GM12878 (cell line): ENCODE data around the gene SNAP29. TPM values are rescaled to one million over a fixed set of nuclear protein-coding genes. Genes with fewer than 3 reads are reported as not detected.

Experiments
- ATAC-seq: fragments of 200-7000 bp; cut with Tn5 transposase; 3 replicates; pipeline ENCODE4 v1.9.1; 2020; ENCODE audit warnings: mild to moderate bottlenecking, moderate library complexity
- BruUV-seq: library from RNA; stranded (reverse); fragments of 400-500 nt; replicated peaks from 2 replicates; lab custom pipeline; 2021; lab: Mats Ljungman, UMichigan
- CTCF ChIA-PET: fragments of 300-600 bp; sonication (Branson Sonifier 250); formaldehyde crosslinking; extraction: SDS; loops from one replicate; lab custom pipeline; 2021; ENCODE audit warnings: inconsistent platforms; lab: Yijun Ruan, JAX
- POLR2A ChIA-PET: fragments of 350-600 bp; formaldehyde crosslinking; extraction: SDS; loops from one replicate; lab custom pipeline; 2021; ENCODE audit warnings: inconsistent platforms; lab: Charles Lee
- RAD21 ChIA-PET: fragments of 300-600 bp; sonication (Branson Sonifier 250); formaldehyde crosslinking; loops from one replicate; lab custom pipeline; 2023; ENCODE audit warnings: antibody characterized with exemption; ENCODE audit not compliant: unreplicated experiment; lab: Charles Lee
- SMC1A ChIA-PET: fragments of 300-600 bp; sonication (Branson Sonifier 250); formaldehyde crosslinking; loops from one replicate; lab custom pipeline; 2023; ENCODE audit not compliant: unreplicated experiment, uncharacterized antibody; lab: Charles Lee
- DNase-seq: peaks from one replicate; pipeline ENCODE4 v3.0.0-alpha.2; 2011; ENCODE audit warnings: low read depth, low spot score
- FAIRE-seq: peaks from 3 replicates; lab custom pipeline; 2011; peaks lifted over from hg19 to GRCh38; lab: Jason Lieb, UNC
- H2AFZ ChIP-seq: 2 replicates; pipeline ENCODE4 v1.6.0; 2011; ENCODE audit warnings: low read depth, low read length, control low read depth; ENCODE audit not compliant: control insufficient read depth
- H3K27ac ChIP-seq: 2 replicates; pipeline ENCODE4 v1.5.1; 2011; ENCODE audit warnings: control low read depth; ENCODE audit not compliant: control insufficient read depth, insufficient read depth
- H3K27me3 ChIP-seq, 2 experiments: replicated peaks in 1 of 2; 2 replicates each; pipeline versions ENCODE4 v1.6.0 to v1.6.1; 2011; ENCODE audit warnings: low read length in 1 of 2; ENCODE audit not compliant: control insufficient read depth in 2 of 2, insufficient read depth in 2 of 2
- H3K36me3 ChIP-seq, 2 experiments: 2 replicates each; pipeline ENCODE4 v1.5.1; 2011; ENCODE audit warnings: low read length in 1 of 2; ENCODE audit not compliant: control insufficient read depth in 2 of 2, insufficient read depth in 2 of 2
- H3K4me1 ChIP-seq: 2 replicates; pipeline ENCODE4 v1.6.1; 2011; ENCODE audit warnings: mild to moderate bottlenecking, low read length, moderate library complexity, mixed read lengths; ENCODE audit not compliant: control insufficient read depth, insufficient read depth
- H3K4me2 ChIP-seq: 2 replicates; pipeline ENCODE4 v1.6.0; 2011; ENCODE audit warnings: control low read depth; ENCODE audit not compliant: control insufficient read depth, insufficient read depth
- H3K4me3 ChIP-seq: fragments of 200-600 bp; sonication (generic); 2 replicates; pipeline ENCODE4 v1.5.1; 2016
- H3K79me2 ChIP-seq: 2 replicates; pipeline ENCODE4 v1.6.0; 2011; ENCODE audit warnings: low read length; ENCODE audit not compliant: control insufficient read depth, insufficient read depth
- H3K9ac ChIP-seq: 2 replicates; pipeline ENCODE4 v1.8.0; 2011; ENCODE audit warnings: low read length, control low read depth, mixed read lengths; ENCODE audit not compliant: control insufficient read depth, insufficient read depth
- H3K9me3 ChIP-seq: replicated peaks from 3 replicates; pipeline ENCODE4 v1.5.1; 2011; ENCODE audit warnings: mild to moderate bottlenecking, low read length; ENCODE audit not compliant: control insufficient read depth, insufficient read depth
- H4K20me1 ChIP-seq: 2 replicates; pipeline ENCODE4 v1.6.0; 2011; ENCODE audit not compliant: control insufficient read depth, insufficient read depth
- ATF7 ChIP-seq: fragments of 450-650 bp; IDR thresholded peaks from 2 replicates; pipeline ENCODE4 v1.6.1; 2016; ENCODE audit warnings: low read depth, mild to moderate bottlenecking
- EZH2 ChIP-seq: IDR thresholded peaks from 2 replicates; pipeline ENCODE4 v1.6.1; 2012; ENCODE audit warnings: low read depth, mild to moderate bottlenecking, control low read depth, inconsistent platforms, low read length, borderline replicate concordance; ENCODE audit not compliant: control insufficient read depth
- HCFC1 ChIP-seq: fragments of 150-350 bp; IDR thresholded peaks from 2 replicates; pipeline ENCODE4 v1.6.1; 2014; ENCODE audit warnings: low read length
- IKZF2 ChIP-seq, 2 experiments: fragments of 450-650 bp; IDR thresholded peaks; 2 replicates each; pipeline ENCODE4 v1.6.1; 2017; ENCODE audit warnings: mild to moderate bottlenecking in 2 of 2, moderate library complexity in 2 of 2
- MTA3 ChIP-seq: IDR thresholded peaks from 2 replicates; pipeline ENCODE4 v1.6.1; 2012; ENCODE audit warnings: low read length, inconsistent platforms, borderline replicate concordance
- NFXL1 ChIP-seq: fragments of 450-650 bp; IDR thresholded peaks from 2 replicates; pipeline ENCODE4 v1.6.1; 2017; ENCODE audit warnings: antibody characterized with exemption, mild to moderate bottlenecking, borderline replicate concordance
- NR2F1 ChIP-seq: fragments of 450-650 bp; conservative IDR thresholded peaks from 2 replicates; pipeline ENCODE4 v1.6.1; 2017; ENCODE audit warnings: mild to moderate bottlenecking
- PAX5 ChIP-seq: IDR thresholded peaks from 2 replicates; pipeline ENCODE4 v1.6.1; 2011; ENCODE audit warnings: low read depth, low read length, borderline replicate concordance
- POU2F2 ChIP-seq: IDR thresholded peaks from 3 replicates; pipeline ENCODE4 v1.6.1; 2011; ENCODE audit warnings: low read depth, mild to moderate bottlenecking, low read length, borderline replicate concordance
- SREBF1 ChIP-seq: IDR thresholded peaks from 2 replicates; pipeline ENCODE4 v1.6.1; 2012; ENCODE audit warnings: mild to moderate bottlenecking, low read length
- STAT3 ChIP-seq: IDR thresholded peaks from 2 replicates; pipeline ENCODE4 v1.6.1; 2011; ENCODE audit warnings: low read depth, low read length, improper control_type of control experiment
- ZNF207 ChIP-seq: fragments of 450-650 bp; IDR thresholded peaks from 2 replicates; pipeline ENCODE4 v1.6.1; 2014; ENCODE audit warnings: antibody characterized with exemption, mild to moderate bottlenecking, borderline replicate concordance
- ZNF384 ChIP-seq: IDR thresholded peaks from 2 replicates; pipeline ENCODE4 v1.6.1; 2012; ENCODE audit warnings: low read depth, mild to moderate bottlenecking, low read length, improper control_type of control experiment, borderline replicate concordance
- WGBS: methylation state at CpG from one replicate; pipeline ENCODE4 v1.1.6; 2016; ENCODE audit warnings: low lambda C conversion rate; ENCODE audit not compliant: insufficient replicate concordance, insufficient coverage; ENCODE audit errors: missing lambda C conversion rate; 5-methylcytosine and 5-hydroxymethylcytosine counted together
- in situ Hi-C: fragments of 300-500 bp; cut with MboI; formaldehyde crosslinking; loops from 9 replicates; pipeline ENCODE4 v1.14.3; 2018; ENCODE audit warnings: mixed read lengths
- intact Hi-C: fragments of 100-400 bp; cut with micrococcal nuclease; formaldehyde crosslinking; loops from one replicate; pipeline ENCODE4 v1.14.2; 2022; ENCODE audit not compliant: unreplicated experiment
- polyA plus RNA-seq, 11 experiments: library from polyadenylated mRNA; depleted of rRNA in 4 of 11; unstranded in 6 of 11; stranded (reverse) in 5 of 11; fragments of >200 nt; fragmentation: Nextera tagmentation in 4 of 11; fragmentation: Illumina TruSeq in 1 of 11; extraction: Ambion mirVana in 4 of 11; extraction: Trizol in 1 of 11; gene quantifications; 1 replicate in 1 of 11; 2 replicates in 10 of 11; pipeline versions ENCODE4 v1.2.1 to v1.2.3, GENCODE V29; 2011 to 2016; ENCODE audit warnings: inconsistent platforms in 2 of 11, missing spikeins in 2 of 11, low read depth in 1 of 11
- total RNA-seq, 4 experiments: library from RNA; depleted of rRNA in 3 of 4; stranded (reverse); fragments of >200 nt in 3 of 4; fragmentation: Illumina TruSeq in 1 of 4; extraction: Trizol in 1 of 4; gene quantifications; 2 replicates each; pipeline versions ENCODE4 v1.2.1 to v1.2.3, GENCODE V29; 2013 to 2021
- TF ChIP-seq, protein P1 (sequence below): fragments of 450-650 bp; formaldehyde crosslinking; IDR thresholded peaks from 2 replicates; pipeline ENCODE4 v1.4.0; 2022; ENCODE audit warnings: mild to moderate bottlenecking, moderate library complexity
- TF ChIP-seq, protein P2 (sequence below): IDR thresholded peaks from 2 replicates; pipeline ENCODE4 v1.6.1; 2012; ENCODE audit warnings: low read depth, low read length, improper control_type of control experiment
- TF ChIP-seq, protein P3 (sequence below): IDR thresholded peaks from 2 replicates; pipeline ENCODE4 v1.6.1; 2012; ENCODE audit warnings: low read depth, low read length, improper control_type of control experiment

SNAP29 gene
- total and polyA plus RNA-seq, 10 of the 15 experiments (the other 5 are each of a cell fraction or from before 2014, with no cell fraction given): 4.7 to 45.7 (median 27.9) TPM

- ChIA-PET RAD21 (no interaction called here), SMC1A (no interaction called here), CTCF (interaction anchor here (0.6 kb wide), 1 partner anchor 1412 kb away, joined by 3 read pairs; no protein-coding TSS in a partner anchor), POLR2A (no interaction called here)
- Histone ChIP-seq H4K20me1 (no peaks in the 10 kb centered on the region), H3K36me3 (peaks cover 8 to 9% of the 10 kb centered on the region in 2 experiments; a peak in 2 of 4 replicates), H3K27ac (no peak overlapping the region), H3K4me3 (no peak overlapping the region), H3K9me3 (no peaks in the 10 kb centered on the region), H3K4me2 (no peak overlapping the region), H3K4me1 (no peaks in the 10 kb centered on the region), H2AFZ (no peak overlapping the region), H3K79me2 (no peaks in the 10 kb centered on the region), H3K9ac (no peak overlapping the region), H3K27me3 (no peaks in the 10 kb centered on the region)
- in situ Hi-C loops (no loop called here), intact Hi-C loops (no loop called here)
- TF ChIP-seq PAX5 (no peak), ZNF384 (no peak), STAT3 (no peak), EZH2 (no peak), ZNF207 (no peak), SREBF1 (no peak), HCFC1 (no peak), NFXL1 (no peak), NR2F1 (no peak), IKZF2 (IDR thresholded peaks at IDR 0.05) (no peak), POU2F2 (no peak), MTA3 (no peak), ATF7 (no peak)
- TF ChIP-seq, protein P1, sequence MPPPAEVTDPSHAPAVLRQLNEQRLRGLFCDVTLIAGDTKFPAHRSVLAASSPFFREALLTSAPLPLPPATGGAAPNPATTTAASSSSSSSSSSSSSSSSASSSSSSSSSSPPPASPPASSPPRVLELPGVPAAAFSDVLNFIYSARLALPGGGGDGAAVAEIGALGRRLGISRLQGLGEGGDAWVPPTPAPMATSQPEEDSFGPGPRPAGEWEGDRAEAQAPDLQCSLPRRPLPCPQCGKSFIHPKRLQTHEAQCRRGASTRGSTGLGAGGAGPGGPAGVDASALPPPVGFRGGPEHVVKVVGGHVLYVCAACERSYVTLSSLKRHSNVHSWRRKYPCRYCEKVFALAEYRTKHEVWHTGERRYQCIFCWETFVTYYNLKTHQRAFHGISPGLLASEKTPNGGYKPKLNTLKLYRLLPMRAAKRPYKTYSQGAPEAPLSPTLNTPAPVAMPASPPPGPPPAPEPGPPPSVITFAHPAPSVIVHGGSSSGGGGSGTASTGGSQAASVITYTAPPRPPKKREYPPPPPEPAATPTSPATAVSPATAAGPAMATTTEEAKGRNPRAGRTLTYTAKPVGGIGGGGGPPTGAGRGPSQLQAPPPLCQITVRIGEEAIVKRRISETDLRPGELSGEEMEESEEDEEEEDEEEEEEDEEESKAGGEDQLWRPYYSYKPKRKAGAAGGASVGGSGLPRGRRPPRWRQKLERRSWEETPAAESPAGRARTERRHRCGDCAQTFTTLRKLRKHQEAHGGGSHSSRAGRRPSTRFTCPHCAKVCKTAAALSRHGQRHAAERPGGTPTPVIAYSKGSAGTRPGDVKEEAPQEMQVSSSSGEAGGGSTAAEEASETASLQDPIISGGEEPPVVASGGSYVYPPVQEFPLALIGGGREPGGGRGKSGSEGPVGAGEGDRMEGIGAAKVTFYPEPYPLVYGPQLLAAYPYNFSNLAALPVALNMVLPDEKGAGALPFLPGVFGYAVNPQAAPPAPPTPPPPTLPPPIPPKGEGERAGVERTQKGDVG (CRISPR knock-in tag): no peak
- TF ChIP-seq, protein P2, sequence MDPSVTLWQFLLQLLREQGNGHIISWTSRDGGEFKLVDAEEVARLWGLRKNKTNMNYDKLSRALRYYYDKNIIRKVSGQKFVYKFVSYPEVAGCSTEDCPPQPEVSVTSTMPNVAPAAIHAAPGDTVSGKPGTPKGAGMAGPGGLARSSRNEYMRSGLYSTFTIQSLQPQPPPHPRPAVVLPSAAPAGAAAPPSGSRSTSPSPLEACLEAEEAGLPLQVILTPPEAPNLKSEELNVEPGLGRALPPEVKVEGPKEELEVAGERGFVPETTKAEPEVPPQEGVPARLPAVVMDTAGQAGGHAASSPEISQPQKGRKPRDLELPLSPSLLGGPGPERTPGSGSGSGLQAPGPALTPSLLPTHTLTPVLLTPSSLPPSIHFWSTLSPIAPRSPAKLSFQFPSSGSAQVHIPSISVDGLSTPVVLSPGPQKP: no peak
- TF ChIP-seq, protein P3, sequence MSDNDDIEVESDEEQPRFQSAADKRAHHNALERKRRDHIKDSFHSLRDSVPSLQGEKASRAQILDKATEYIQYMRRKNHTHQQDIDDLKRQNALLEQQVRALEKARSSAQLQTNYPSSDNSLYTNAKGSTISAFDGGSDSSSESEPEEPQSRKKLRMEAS: no peak
- FAIRE-seq (no peak), ATAC-seq (no peak), DNase-seq (no peak)
- 96% methylated on average over 6 of the region's 6 CpGs for WGBS
- BruUV-seq: TSS peak; percentile 20
These were observed 42.2 kb upstream of the SNAP29 start for GRCh38 chr22:20816559-20816958.
